OCI-LY3 (cell line): ENCODE measurements around the gene HSF4.
"Not testable (repeated sequence)": the region's sequence is repeated elsewhere in the genome, so short reads cannot be mapped to it uniquely, and the experiment has no call there.

ENCODE experiments used
- H2AFZ ChIP-seq: fragments of 200-600, 300-600 bp; shearing (Covaris generic); 2 replicates; pipeline ENCODE4 v1.6.0; 2014; ENCODE audit warnings: antibody characterized with exemption, low read depth, low read length
- H3K27ac ChIP-seq: fragments of 200-600, 300-600 bp; sonication (generic); 2 replicates; pipeline ENCODE4 v1.5.1; 2014; ENCODE audit warnings: mild to moderate bottlenecking, low read length, moderate library complexity, mixed read lengths
- H3K27me3 ChIP-seq: fragments of 200-600, 300-600 bp; sonication (generic); 2 replicates; pipeline ENCODE4 v1.6.1; 2014; ENCODE audit warnings: low read depth, low read length, mixed read lengths
- H3K36me3 ChIP-seq: fragments of 200-600, 300-600 bp; sonication (generic); replicated peaks from 2 replicates; pipeline ENCODE3; 2014; ENCODE audit warnings: low read depth, low read length, mixed read lengths
- H3K4me1 ChIP-seq: fragments of 300-600, 200-600 bp; sonication (generic); 2 replicates; pipeline ENCODE4 v1.6.1; 2014; ENCODE audit warnings: low read length, mixed read lengths
- H3K4me2 ChIP-seq: fragments of 200-600, 300-600 bp; sonication (generic); 2 replicates; pipeline ENCODE4 v1.6.1; 2014; ENCODE audit warnings: low read length, mixed read lengths
- H3K4me3 ChIP-seq: fragments of 300-600, 200-600 bp; sonication (generic); 2 replicates; pipeline ENCODE4 v1.5.1; 2014; ENCODE audit warnings: antibody characterized with exemption, mild to moderate bottlenecking, low read length, moderate library complexity
- H3K79me2 ChIP-seq: fragments of 300-600, 200-600 bp; shearing (Covaris generic); 2 replicates; pipeline ENCODE4 v1.6.1; 2014; ENCODE audit warnings: mild to moderate bottlenecking, low read length, mixed read lengths
- H3K9ac ChIP-seq: fragments of 300-600, 200-600 bp; shearing (Covaris generic); 2 replicates; pipeline ENCODE4 v1.6.0; 2014; ENCODE audit warnings: mild to moderate bottlenecking, low read length, moderate library complexity
- H3K9me3 ChIP-seq: fragments of 200-600, 300-600 bp; shearing (Covaris generic); 2 replicates; pipeline ENCODE4 v1.6.1; 2014; ENCODE audit warnings: low read length, mixed read lengths; ENCODE audit not compliant: insufficient read depth
- H4K20me1 ChIP-seq: fragments of 200-600, 300-600 bp; sonication (generic); 2 replicates; pipeline ENCODE4 v1.6.1; 2016; ENCODE audit warnings: low read length, mixed read lengths; ENCODE audit not compliant: insufficient read depth
- EZH2phosphoT487 ChIP-seq: fragments of 200-600 bp; shearing (Covaris generic); IDR thresholded peaks from 2 replicates; pipeline ENCODE4 v1.6.1; 2018; ENCODE audit warnings: antibody characterized with exemption, mixed run types, low read depth
- TF ChIP-seq, protein P1 (sequence below): fragments of 200-600, 300-600 bp; sonication (generic); IDR thresholded peaks from 2 replicates; pipeline ENCODE4 v1.5.1; 2014; ENCODE audit warnings: antibody characterized with exemption, low read length, low read depth

Gene HSF4

DNA sequence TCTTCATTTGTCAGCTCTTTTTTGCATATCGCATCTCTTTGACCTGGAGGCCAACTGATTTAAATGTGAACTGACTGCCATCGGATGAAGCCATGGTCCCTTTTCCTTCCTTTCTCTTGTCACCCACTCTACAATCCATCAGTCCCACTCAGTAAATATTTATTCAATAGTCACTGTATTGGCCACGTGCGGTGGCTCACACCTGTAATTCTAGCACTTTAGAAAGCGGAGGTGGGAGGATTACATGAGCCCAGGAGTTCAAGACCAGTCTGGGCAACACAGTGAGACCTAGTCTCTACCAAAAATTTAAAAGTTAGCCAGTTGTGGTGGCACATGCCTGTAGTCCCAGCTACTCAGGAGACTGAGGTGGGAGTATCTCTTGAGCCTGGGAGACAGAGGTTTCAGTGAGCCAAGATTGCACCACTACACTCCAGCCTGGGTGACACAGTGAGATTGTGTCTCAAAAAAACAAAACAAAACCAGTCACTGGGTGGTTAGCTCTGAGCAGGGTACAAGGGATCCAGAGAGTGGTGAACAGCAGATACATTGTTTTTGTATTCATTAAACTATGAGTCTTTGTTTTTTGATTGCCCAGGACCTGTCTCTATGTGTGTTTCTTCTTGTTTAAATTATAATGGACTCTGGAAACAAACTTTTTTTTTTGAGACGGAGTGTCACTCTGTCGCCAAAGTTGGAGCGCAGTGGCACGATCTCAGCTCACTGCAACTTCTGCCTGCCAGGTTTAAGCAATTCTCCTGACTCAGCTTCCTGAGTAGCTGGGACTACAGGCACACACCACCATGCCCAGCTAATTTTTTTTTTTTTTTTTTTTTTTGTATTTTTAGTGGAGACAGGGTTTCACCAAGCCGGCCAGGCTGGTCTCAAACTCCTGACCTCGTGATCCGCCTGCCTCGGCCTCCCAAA is 47.9 kb upstream of the HSF4 start:
- Histone ChIP-seq H2AFZ (no peak overlapping the region), H3K27ac (no peak overlapping the region), H3K36me3 (peaks cover 9% of the 10 kb centered on the region), H4K20me1 (peaks cover 12% of the 10 kb centered on the region; the same call in 1 of the 2 replicates), H3K79me2 (peaks cover 56% of the 10 kb centered on the region), H3K4me3 (no peak overlapping the region), H3K9me3 (no peaks in the 10 kb centered on the region), H3K27me3 (no peaks in the 10 kb centered on the region), H3K4me1 (no peaks in the 10 kb centered on the region), H3K9ac (no peak overlapping the region), H3K4me2 (no peak overlapping the region)
- TF ChIP-seq, protein P1, sequence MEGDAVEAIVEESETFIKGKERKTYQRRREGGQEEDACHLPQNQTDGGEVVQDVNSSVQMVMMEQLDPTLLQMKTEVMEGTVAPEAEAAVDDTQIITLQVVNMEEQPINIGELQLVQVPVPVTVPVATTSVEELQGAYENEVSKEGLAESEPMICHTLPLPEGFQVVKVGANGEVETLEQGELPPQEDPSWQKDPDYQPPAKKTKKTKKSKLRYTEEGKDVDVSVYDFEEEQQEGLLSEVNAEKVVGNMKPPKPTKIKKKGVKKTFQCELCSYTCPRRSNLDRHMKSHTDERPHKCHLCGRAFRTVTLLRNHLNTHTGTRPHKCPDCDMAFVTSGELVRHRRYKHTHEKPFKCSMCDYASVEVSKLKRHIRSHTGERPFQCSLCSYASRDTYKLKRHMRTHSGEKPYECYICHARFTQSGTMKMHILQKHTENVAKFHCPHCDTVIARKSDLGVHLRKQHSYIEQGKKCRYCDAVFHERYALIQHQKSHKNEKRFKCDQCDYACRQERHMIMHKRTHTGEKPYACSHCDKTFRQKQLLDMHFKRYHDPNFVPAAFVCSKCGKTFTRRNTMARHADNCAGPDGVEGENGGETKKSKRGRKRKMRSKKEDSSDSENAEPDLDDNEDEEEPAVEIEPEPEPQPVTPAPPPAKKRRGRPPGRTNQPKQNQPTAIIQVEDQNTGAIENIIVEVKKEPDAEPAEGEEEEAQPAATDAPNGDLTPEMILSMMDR: no peak
- no peak for TF ChIP-seq EZH2phosphoT487

DNA sequence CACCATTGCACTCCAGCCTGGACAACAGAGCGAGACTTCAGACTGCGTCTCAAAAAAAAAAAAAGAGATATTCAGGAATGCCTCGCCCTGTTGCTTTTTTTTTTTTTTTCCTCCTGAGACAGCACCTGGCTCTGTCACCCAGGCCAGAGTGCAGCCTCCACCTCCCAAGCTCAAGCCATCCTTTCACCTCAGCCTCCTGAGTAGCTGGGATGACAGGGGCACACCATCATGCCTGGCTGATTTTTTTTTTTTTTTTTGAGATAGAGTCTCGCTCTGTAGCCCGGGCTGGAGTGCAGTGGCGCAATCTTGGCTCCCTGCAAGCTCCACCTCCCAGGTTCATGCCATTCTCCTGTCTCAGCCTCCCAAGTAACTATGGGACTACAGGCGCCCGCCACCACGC is 46.8 kb upstream of the HSF4 start:
- peaks cover 9% of the 10 kb centered on the region for H3K36me3 ChIP-seq
- H3K4me2 ChIP-seq: no peak overlapping the region
- H3K4me3 ChIP-seq: no peak overlapping the region
- TF ChIP-seq, protein P1: no peak
- no peak for TF ChIP-seq EZH2phosphoT487
- no peaks in the 10 kb centered on the region for H3K9me3 ChIP-seq
- H4K20me1 ChIP-seq: peaks cover 9% of the 10 kb centered on the region; the same call in 1 of the 2 replicates
- H3K27me3 ChIP-seq: no peaks in the 10 kb centered on the region
- no peaks in the 10 kb centered on the region for H3K4me1 ChIP-seq
- peaks cover 45% of the 10 kb centered on the region for H3K79me2 ChIP-seq
- no peak overlapping the region for H2AFZ ChIP-seq
- no peak overlapping the region for H3K9ac ChIP-seq
- H3K27ac ChIP-seq: no peak overlapping the region

DNA sequence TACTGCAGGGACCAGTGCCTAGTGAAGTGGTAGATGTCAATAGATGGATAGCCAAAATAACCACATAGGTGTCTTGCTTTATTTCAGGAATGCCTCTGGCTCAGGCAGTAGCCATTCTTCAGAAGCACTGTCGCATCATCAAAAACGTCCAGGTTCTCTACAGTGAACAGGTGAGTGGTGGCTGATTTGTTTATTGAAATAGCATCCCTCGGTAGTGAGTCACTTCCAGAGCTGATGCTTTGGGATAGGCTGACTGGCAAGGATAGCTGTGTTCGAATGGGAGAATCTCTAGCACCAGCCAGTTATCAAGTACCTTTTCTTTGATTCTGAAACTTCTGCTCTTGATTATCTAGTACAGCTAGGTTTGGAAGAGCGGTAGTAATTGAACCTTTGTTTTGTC is 44.5 kb upstream of the HSF4 start:
- Histone ChIP-seq H3K9ac (no peak overlapping the region), H3K4me3 (no peak overlapping the region), H3K27ac (no peak overlapping the region), H3K27me3 (no peaks in the 10 kb centered on the region), H3K4me1 (no peaks in the 10 kb centered on the region), H2AFZ (no peak overlapping the region), H4K20me1 (peaks cover 6% of the 10 kb centered on the region; the same call in 1 of the 2 replicates), H3K4me2 (no peak overlapping the region), H3K36me3 (peaks cover 11% of the 10 kb centered on the region), H3K9me3 (no peaks in the 10 kb centered on the region), H3K79me2 (peaks cover 27% of the 10 kb centered on the region)
- no peak for TF ChIP-seq EZH2phosphoT487
- TF ChIP-seq, protein P1: no peak

DNA sequence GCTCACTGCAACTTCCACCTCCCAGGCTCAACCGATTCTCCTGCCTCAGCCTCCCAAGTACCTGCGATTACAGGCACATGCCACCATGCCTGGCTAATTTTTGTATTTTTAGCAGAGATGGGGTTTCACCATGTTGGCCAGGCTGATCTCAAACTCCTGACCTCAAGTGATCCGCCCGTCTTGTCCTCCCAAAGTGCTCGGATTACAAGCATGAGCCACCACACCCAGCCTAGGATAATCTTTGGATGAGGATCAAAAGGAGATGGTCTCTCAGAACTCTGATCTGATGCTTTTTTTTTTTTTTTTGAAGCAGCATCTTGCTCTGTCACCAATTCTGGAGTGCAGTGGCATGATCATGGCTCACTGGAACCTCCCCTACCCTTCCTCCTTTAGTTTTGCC is 41.7 kb upstream of the HSF4 start:
- H3K9me3 ChIP-seq, H3K27me3 ChIP-seq, H3K4me2 ChIP-seq, H3K79me2 ChIP-seq, H3K4me1 ChIP-seq, H3K9ac ChIP-seq, H3K27ac ChIP-seq, H2AFZ ChIP-seq, H3K4me3 ChIP-seq, H4K20me1 ChIP-seq: not testable (repeated sequence)
- peaks cover 17% of the 10 kb centered on the region for H3K36me3 ChIP-seq
